Breast epithelium (tissue), 4 donors: ENCODE measurements around the gene TOGARAM2. TPM values are rescaled to one million over a fixed set of nuclear protein-coding genes. Genes with fewer than 3 reads are reported as not detected.

ENCODE experiments used
- DNase-seq, 2 donors: peaks; one replicate each; pipeline ENCODE4 v3.0.0-alpha.2; 2019; ENCODE audit warnings: low spot score in 2 of 2
- H3K27ac ChIP-seq, 2 donors: fragments of 200-600 bp; sonication (generic) in 1 of 2; one replicate each; pipeline ENCODE4 v1.5.1; 2016 to 2019; ENCODE audit warnings: mild to moderate bottlenecking in 1 of 2
- H3K27me3 ChIP-seq, 2 donors: fragments of 200-600 bp; sonication (generic) in 1 of 2; one replicate each; pipeline versions ENCODE4 v1.5.1 to v1.6.0; 2017 to 2019; ENCODE audit warnings: control low read depth in 1 of 2, mild to moderate bottlenecking in 1 of 2
- H3K36me3 ChIP-seq: fragments of 200-600 bp; one replicate; pipeline ENCODE4 v1.5.1; 2019
- H3K4me1 ChIP-seq, 2 donors: fragments of 200-600 bp; sonication (generic); one replicate each; pipeline ENCODE4 v1.5.1; 2016 to 2019; ENCODE audit warnings: control low read depth in 1 of 2
- H3K4me3 ChIP-seq, 3 donors: fragments of 200-600 bp; sonication (generic); 1 replicate in 2 of 3; 2 replicates in 1 of 3; pipeline ENCODE4 v1.5.1; 2016 to 2019; ENCODE audit warnings: mild to moderate bottlenecking in 3 of 3, moderate library complexity in 2 of 3
- H3K9me3 ChIP-seq, 2 donors: fragments of 200-600 bp; sonication (generic) in 1 of 2; one replicate each; pipeline ENCODE4 v1.5.1; 2016 to 2019; ENCODE audit warnings: control low read depth in 1 of 2
- CTCF ChIP-seq, 3 donors: fragments of 450-650 bp; IDR thresholded peaks; one replicate each; pipeline ENCODE4 v1.5.1; 2016 to 2017; ENCODE audit warnings: antibody characterized with exemption in 3 of 3, mild to moderate bottlenecking in 3 of 3, moderate library complexity in 3 of 3
- POLR2A ChIP-seq: fragments of 450-650 bp; IDR thresholded peaks from one replicate; pipeline ENCODE4 v1.6.1; 2016; ENCODE audit warnings: antibody characterized with exemption, mild to moderate bottlenecking, moderate library complexity
- POLR2AphosphoS5 ChIP-seq, 3 donors: sonication (generic); formaldehyde crosslinking; IDR thresholded peaks; one replicate each; pipeline ENCODE4 v1.6.1; 2017; ENCODE audit warnings: antibody characterized with exemption in 3 of 3
- intact Hi-C: fragments of 100-400 bp; cut with DNase I; formaldehyde crosslinking; loops from one replicate; pipeline ENCODE4 v1.15.1; 2023; ENCODE audit warnings: low total_unique reads
- total RNA-seq, 3 donors: library from RNA; depleted of rRNA; stranded (reverse); fragments of >200 nt; gene quantifications; one replicate each; pipeline ENCODE4 v1.1.0, GENCODE V29; 2016

The TOGARAM2 gene
- total RNA-seq, 3 donors from 2014 or later, result 0.15 to 2.7 (median 0.33) TPM

- Histone ChIP-seq H3K9me3 (peaks cover 0 to 4% of the 10 kb centered on the region in 2 donors), H3K4me1 (no peaks in the 10 kb centered on the region), H3K36me3 (no peaks in the 10 kb centered on the region), H3K4me3 (no peak overlapping the region), H3K27ac (no peak overlapping the region), H3K27me3 (no peaks in the 10 kb centered on the region)
- no peak for DNase-seq
- intact Hi-C loops, result no loop called here
- TF ChIP-seq POLR2A (no peak), POLR2AphosphoS5 (IDR thresholded peaks at IDR 0.05) (no peak), CTCF (IDR thresholded peaks at IDR 0.05) (no peak)
These were observed 10.5 kb upstream of the TOGARAM2 start for GRCh38 chr2:28970464-28971160.

GRCh38 chr2:28972778-28973335, 8.2 kb upstream of the TOGARAM2 start:
- no peaks in the 10 kb centered on the region for H3K36me3 ChIP-seq
- H3K27me3 ChIP-seq, result no peaks in the 10 kb centered on the region
- intact Hi-C loops, result no loop called here
- H3K4me1 ChIP-seq, result no peaks in the 10 kb centered on the region
- H3K4me3 ChIP-seq, result no peak overlapping the region
- no peak overlapping the region for H3K27ac ChIP-seq
- no peak for DNase-seq
- H3K9me3 ChIP-seq, result peaks cover 0 to 4% of the 10 kb centered on the region in 2 donors
- TF ChIP-seq POLR2AphosphoS5 (IDR thresholded peaks at IDR 0.05), result no peak
- no peak for TF ChIP-seq POLR2A
- no peak for TF ChIP-seq CTCF (IDR thresholded peaks at IDR 0.05)

GRCh38 chr2:28974252-28974651, 6.8 kb upstream of the TOGARAM2 start:
- Histone ChIP-seq H3K27me3 (no peaks in the 10 kb centered on the region), H3K4me3 (no peak overlapping the region), H3K9me3 (peaks cover 0 to 4% of the 10 kb centered on the region in 2 donors), H3K36me3 (no peaks in the 10 kb centered on the region), H3K4me1 (no peaks in the 10 kb centered on the region), H3K27ac (no peak overlapping the region)
- DNase-seq, result no peak
- intact Hi-C loops, result no loop called here
- no peak for TF ChIP-seq CTCF (IDR thresholded peaks at IDR 0.05)
- TF ChIP-seq POLR2A, result no peak
- no peak for TF ChIP-seq POLR2AphosphoS5 (IDR thresholded peaks at IDR 0.05)

- Histone ChIP-seq H3K27me3 (no peaks in the 10 kb centered on the region), H3K4me3 (no peak overlapping the region), H3K36me3 (no peaks in the 10 kb centered on the region), H3K27ac (no peak overlapping the region), H3K4me1 (peaks cover 0 to 1% of the 10 kb centered on the region in 2 donors), H3K9me3 (peaks cover 0 to 4% of the 10 kb centered on the region in 2 donors)
- TF ChIP-seq CTCF (IDR thresholded peaks at IDR 0.05) (no peak), POLR2A (no peak), POLR2AphosphoS5 (IDR thresholded peaks at IDR 0.05) (no peak)
- DNase-seq, result no peak
- intact Hi-C loops, result no loop called here
These were observed 5.4 kb upstream of the TOGARAM2 start for GRCh38 chr2:28975671-28976070.

- H3K4me1 ChIP-seq, result peaks cover 0 to 9% of the 10 kb centered on the region in 2 donors
- H3K27ac ChIP-seq, result no peak overlapping the region
- H3K27me3 ChIP-seq, result no peaks in the 10 kb centered on the region
- TF ChIP-seq POLR2AphosphoS5 (IDR thresholded peaks at IDR 0.05), result no peak
- TF ChIP-seq POLR2A, result no peak
- no peak for TF ChIP-seq CTCF (IDR thresholded peaks at IDR 0.05)
- H3K4me3 ChIP-seq, result no peak overlapping the region
- H3K9me3 ChIP-seq, result peaks cover 0 to 4% of the 10 kb centered on the region in 2 donors
- DNase-seq, result no peak
- intact Hi-C loops, result no loop called here
- H3K36me3 ChIP-seq, result no peaks in the 10 kb centered on the region
These were observed 4.5 kb upstream of the TOGARAM2 start for GRCh38 chr2:28976584-28976983.
